Stimulated activated CD4-positive, alpha-beta T cell treated with anti-CD3 and anti-CD28 coated beads, Interleukin-12 subunit alpha, Interleukin-12 subunit beta, amount 100 ng/mL, for 4 hours (primary cell): Measurements from ENCODE around the gene CRACR2B.

Experiments
- DNase-seq: peaks from one replicate; pipeline ENCODE4 v3.0.0-alpha.2; 2020

Gene CRACR2B

GRCh38 chr11:827897-828192 is at the start of gene CRACR2B:
TSS of gene CRACR2B (plus strand) at chr11:827919. CDS start at chr11:828608, 689 bp downstream.
- no peak for DNase-seq

GRCh38 chr11:778976-779954 is 48.5 kb upstream of the CRACR2B start:
- DNase-seq = no peak

- DNase-seq = no peak
These were observed 47.7 kb upstream of the CRACR2B start for GRCh38 chr11:779955-780532.

- DNase-seq = no peak
These were observed 45.2 kb upstream of the CRACR2B start for GRCh38 chr11:782264-783174.

GRCh38 chr11:783581-784015 is 44.1 kb upstream of the CRACR2B start:
- DNase-seq = no peak

GRCh38 chr11:786235-787083 is 41.3 kb upstream of the CRACR2B start:
- no peak for DNase-seq

GRCh38 chr11:787084-787675 is 40.5 kb upstream of the CRACR2B start:
- no peak for DNase-seq

GRCh38 chr11:788009-788640 is 39.6 kb upstream of the CRACR2B start:
- no peak for DNase-seq

GRCh38 chr11:788953-789940 is 38.5 kb upstream of the CRACR2B start:
- no peak for DNase-seq

- DNase-seq = peak; percentile 55
These were observed 37.8 kb upstream of the CRACR2B start, which contains the start of gene CEND1 for GRCh38 chr11:789943-790342. TSS of gene CEND1 (minus strand) at chr11:790090. CDS start at chr11:788576, 1,514 bp downstream.

- DNase-seq = no peak
These were observed 36.8 kb upstream of the CRACR2B start for GRCh38 chr11:790721-791564.

- DNase-seq = no peak
These were observed 35.8 kb upstream of the CRACR2B start for GRCh38 chr11:791658-792534.

GRCh38 chr11:792535-792821 is 35.2 kb upstream of the CRACR2B start:
- DNase-seq = no peak

GRCh38 chr11:792873-793272 is 34.8 kb upstream of the CRACR2B start:
- DNase-seq = no peak

- no peak for DNase-seq
These were observed 34.2 kb upstream of the CRACR2B start for GRCh38 chr11:793556-793955.

GRCh38 chr11:794013-794765 is 33.5 kb upstream of the CRACR2B start:
- no peak for DNase-seq
